Nephron progenitor cell (in vitro differentiated cells): Measurements from ENCODE around the gene EFNA5.

Source experiments
- DNase-seq: peaks from one replicate; pipeline ENCODE4 v3.0.0; 2021
- H3K27ac Mint-ChIP-seq: 2 replicates; pipeline ENCODE4 v1.8.0; 2021; ENCODE audit warnings: mild to moderate bottlenecking, moderate library complexity, mixed read lengths
- H3K27me3 Mint-ChIP-seq: 2 replicates; pipeline ENCODE4 v1.8.0; 2021; ENCODE audit warnings: mild to moderate bottlenecking, low read depth, mixed read lengths; ENCODE audit not compliant: poor library complexity
- H3K36me3 Mint-ChIP-seq: 2 replicates; pipeline ENCODE4 v1.8.0; 2021; ENCODE audit warnings: low read depth, mixed read lengths
- H3K4me1 Mint-ChIP-seq: 2 replicates; pipeline ENCODE4 v1.8.0; 2021; ENCODE audit warnings: mixed read lengths
- H3K4me3 Mint-ChIP-seq: 2 replicates; pipeline ENCODE4 v1.8.0; 2021; ENCODE audit warnings: mild to moderate bottlenecking, moderate library complexity, mixed read lengths
- H3K9me3 Mint-ChIP-seq: 2 replicates; pipeline ENCODE4 v1.8.0; 2021; ENCODE audit warnings: mild to moderate bottlenecking, moderate library complexity, mixed read lengths
- TF ChIP-seq, protein P1 (sequence below): fragments of 200-600 bp; sonication (generic); IDR thresholded peaks from 2 replicates; pipeline ENCODE4 v1.5.0; 2021; ENCODE audit warnings: antibody characterized with exemption

The EFNA5 gene

DNA sequence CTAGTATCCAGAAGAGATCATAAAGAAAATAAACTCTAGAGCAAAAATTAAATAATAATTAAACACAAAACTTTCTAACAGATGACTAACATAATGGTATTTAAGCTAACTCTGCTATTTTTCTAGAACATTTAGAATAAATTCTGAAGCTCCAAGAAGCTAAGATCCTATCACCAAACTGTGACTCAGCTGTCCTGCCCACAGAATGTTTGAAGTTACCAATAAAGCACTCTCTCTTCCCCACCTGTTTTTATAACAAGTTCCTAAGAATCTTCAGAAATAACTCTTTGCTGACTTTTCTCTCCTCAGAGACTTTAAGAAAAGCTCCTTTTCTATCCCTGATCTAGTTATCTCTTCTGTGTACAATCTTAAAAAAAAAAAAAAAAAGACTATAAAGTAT is 6.0 kb upstream of the EFNA5 start:
- Mint-ChIP-seq H3K9me3 (no peaks in the 10 kb centered on the region), H3K4me1 (peaks cover 44% of the 10 kb centered on the region), H3K27me3 (peaks cover 3% of the 10 kb centered on the region), H3K4me3 (no peak overlapping the region), H3K27ac (no peak overlapping the region), H3K36me3 (no peaks in the 10 kb centered on the region)
- TF ChIP-seq, protein P1, sequence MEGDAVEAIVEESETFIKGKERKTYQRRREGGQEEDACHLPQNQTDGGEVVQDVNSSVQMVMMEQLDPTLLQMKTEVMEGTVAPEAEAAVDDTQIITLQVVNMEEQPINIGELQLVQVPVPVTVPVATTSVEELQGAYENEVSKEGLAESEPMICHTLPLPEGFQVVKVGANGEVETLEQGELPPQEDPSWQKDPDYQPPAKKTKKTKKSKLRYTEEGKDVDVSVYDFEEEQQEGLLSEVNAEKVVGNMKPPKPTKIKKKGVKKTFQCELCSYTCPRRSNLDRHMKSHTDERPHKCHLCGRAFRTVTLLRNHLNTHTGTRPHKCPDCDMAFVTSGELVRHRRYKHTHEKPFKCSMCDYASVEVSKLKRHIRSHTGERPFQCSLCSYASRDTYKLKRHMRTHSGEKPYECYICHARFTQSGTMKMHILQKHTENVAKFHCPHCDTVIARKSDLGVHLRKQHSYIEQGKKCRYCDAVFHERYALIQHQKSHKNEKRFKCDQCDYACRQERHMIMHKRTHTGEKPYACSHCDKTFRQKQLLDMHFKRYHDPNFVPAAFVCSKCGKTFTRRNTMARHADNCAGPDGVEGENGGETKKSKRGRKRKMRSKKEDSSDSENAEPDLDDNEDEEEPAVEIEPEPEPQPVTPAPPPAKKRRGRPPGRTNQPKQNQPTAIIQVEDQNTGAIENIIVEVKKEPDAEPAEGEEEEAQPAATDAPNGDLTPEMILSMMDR, result no peak
- DNase-seq, result no peak

DNA sequence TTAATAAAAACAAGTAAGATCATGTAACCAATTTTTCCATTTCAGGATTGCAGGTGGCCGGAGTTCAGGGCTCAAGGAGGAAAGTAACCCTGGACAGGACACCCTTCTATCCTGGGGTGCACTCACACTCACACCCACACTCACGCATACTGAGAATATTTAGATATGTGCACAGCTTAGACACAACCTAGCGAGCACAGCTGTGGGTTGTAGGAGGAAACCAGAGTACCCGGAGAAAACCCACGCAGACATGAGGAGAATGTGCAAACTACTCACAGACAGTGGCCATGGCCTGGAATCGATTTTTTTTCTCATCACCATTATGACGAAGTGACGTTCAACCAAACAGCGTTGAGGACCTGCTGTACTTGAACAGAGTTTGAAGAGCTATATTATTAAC is 4.5 kb upstream of the EFNA5 start:
- Mint-ChIP-seq H3K27ac (no peak overlapping the region), H3K4me1 (peaks cover 38% of the 10 kb centered on the region), H3K27me3 (peaks cover 3% of the 10 kb centered on the region)

DNA sequence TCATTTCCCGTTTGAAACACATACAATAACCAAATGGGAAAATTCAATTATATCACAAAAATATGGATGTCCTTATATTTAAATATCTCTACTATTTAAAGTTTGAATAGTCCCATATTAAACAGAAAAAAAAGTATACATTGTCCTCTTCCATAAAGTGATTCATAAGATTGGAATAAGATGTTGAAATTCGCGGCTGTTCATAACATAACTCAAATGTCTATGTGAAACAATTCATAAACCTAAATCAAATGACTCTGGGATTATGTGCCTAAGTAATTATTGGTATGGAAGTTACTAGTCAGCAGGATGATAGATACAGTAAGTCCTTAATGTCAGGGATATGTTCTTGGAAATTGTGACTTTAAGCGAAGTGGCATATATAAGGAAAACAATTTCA is 3.9 kb upstream of the EFNA5 start:
- Mint-ChIP-seq H3K4me3 (no peak overlapping the region), H3K27me3 (peaks cover 3% of the 10 kb centered on the region), H3K4me1 (peaks cover 38% of the 10 kb centered on the region), H3K9me3 (no peaks in the 10 kb centered on the region), H3K36me3 (no peaks in the 10 kb centered on the region), H3K27ac (no peak overlapping the region)
- TF ChIP-seq, protein P1, result no peak
- DNase-seq, result no peak

More for the DNA sequence above, 4.5 kb upstream of the EFNA5 start:
- no peak for DNase-seq
- TF ChIP-seq, protein P1, result no peak
- no peaks in the 10 kb centered on the region for H3K36me3 Mint-ChIP-seq
- no peaks in the 10 kb centered on the region for H3K9me3 Mint-ChIP-seq
- H3K4me3 Mint-ChIP-seq, result no peak overlapping the region

DNA sequence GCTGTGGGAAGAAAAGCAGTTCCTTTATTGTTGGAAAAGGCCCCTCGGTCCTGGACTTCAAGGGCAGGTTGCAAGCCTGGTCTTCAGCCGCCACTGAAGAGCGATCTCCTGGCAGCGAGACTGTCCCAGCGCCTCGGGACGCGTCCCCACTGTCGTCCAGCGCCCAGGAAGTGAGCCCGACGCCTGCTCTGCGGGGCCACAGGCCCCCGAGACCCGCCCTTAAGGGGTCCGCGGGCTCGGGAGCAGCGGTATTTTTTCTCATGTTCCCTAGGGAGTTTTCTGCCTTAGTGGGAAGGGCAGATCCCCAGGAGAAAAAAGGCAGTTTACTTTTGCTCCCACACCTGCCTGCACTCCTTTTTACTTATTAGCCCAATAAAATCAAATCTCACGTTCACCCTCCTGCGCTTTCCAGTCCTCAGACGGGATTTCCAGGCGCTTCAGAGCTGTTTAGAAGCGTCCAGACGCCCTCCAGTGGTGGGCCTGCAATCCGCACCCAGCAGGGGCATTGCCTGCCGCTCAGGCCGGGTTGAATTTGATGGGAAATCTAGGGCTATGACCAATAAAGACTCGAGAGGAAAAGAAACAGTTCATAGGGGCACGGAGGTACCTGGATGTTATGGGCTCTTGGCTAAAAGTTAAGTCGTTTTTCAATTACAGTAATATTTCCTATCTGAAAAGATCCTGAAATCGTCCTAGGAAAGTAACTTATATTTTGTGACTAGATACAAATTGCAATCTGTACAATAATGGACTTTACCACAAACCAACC is 2.8 kb upstream of the EFNA5 start:
- H3K27me3 Mint-ChIP-seq, result peaks cover 1% of the 10 kb centered on the region

DNA sequence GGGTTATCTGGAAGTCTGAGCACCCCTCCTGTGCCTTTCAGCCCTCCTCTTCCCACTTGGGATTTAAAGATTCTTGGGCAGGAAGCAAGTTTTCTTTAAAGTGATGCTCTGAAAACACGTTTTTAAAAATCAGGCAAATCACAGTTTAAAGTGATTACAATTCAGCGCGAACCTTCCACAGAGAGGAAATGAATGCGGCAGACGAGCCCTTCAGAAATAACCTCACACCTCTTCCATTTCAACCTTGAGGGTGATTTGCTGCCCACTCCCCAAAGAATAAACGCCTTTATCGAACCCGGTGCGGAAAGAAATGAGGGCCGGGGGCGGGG is 2.3 kb upstream of the EFNA5 start:
- Mint-ChIP-seq H3K4me1 (peaks cover 54% of the 10 kb centered on the region), H3K27me3 (no peaks in the 10 kb centered on the region), H3K4me3 (peak overlapping the region; percentile 94), H3K9me3 (no peaks in the 10 kb centered on the region), H3K27ac (peak overlapping the region; percentile 76), H3K36me3 (no peaks in the 10 kb centered on the region)
- TF ChIP-seq, protein P1, result no peak
- DNase-seq, result no peak

More for the DNA sequence above, 2.8 kb upstream of the EFNA5 start:
- Mint-ChIP-seq H3K36me3 (no peaks in the 10 kb centered on the region), H3K4me1 (peaks cover 49% of the 10 kb centered on the region), H3K4me3 (peak overlapping the region; percentile 94), H3K27ac (peak overlapping the region; percentile 94), H3K9me3 (no peaks in the 10 kb centered on the region)
- DNase-seq, result peak; percentile 93
- TF ChIP-seq, protein P1, result peak; percentile 95
